NCI-H526 (cell line): Measurements from ENCODE around the gene SMYD2.
"Not testable (repeated sequence)": the region's sequence is repeated elsewhere in the genome, so short reads cannot be mapped to it uniquely, and the experiment has no call there.

Experiments
- DNase-seq, 2 experiments: peaks; one replicate each; lab custom pipeline; 2025; lab: John Stamatoyannopoulos, UW

Gene SMYD2

GRCh38 chr1:214271995-214272731, 8.8 kb upstream of the SMYD2 start:
- DNase-seq = no peak

GRCh38 chr1:214272964-214273533, 7.9 kb upstream of the SMYD2 start:
- no peak for DNase-seq

GRCh38 chr1:214275700-214276099, 5.3 kb upstream of the SMYD2 start:
- DNase-seq = not testable (repeated sequence)

GRCh38 chr1:214276786-214277185, 4.2 kb upstream of the SMYD2 start:
- no peak for DNase-seq

- no peak for DNase-seq
Measured at GRCh38 chr1:214277704-214278635, 3.0 kb upstream of the SMYD2 start.

- DNase-seq = peak; percentile 37 to 43
Measured at GRCh38 chr1:214280386-214281020, 456 bp upstream of the SMYD2 start.

- peak in 1 of 2 experiments; percentile 42 for DNase-seq
Measured at GRCh38 chr1:214281720-214282629, 1.0 kb downstream of the SMYD2 start.

GRCh38 chr1:214282630-214283242, 1.8 kb downstream of the SMYD2 start:
- DNase-seq = no peak

GRCh38 chr1:214285610-214286440, 4.9 kb downstream of the SMYD2 start:
- DNase-seq = no peak

- no peak for DNase-seq
Measured at GRCh38 chr1:214287884-214288283, 6.9 kb downstream of the SMYD2 start.

- no peak for DNase-seq
Measured at GRCh38 chr1:214289574-214290272, 8.8 kb downstream of the SMYD2 start.

GRCh38 chr1:214290424-214291037, 9.6 kb downstream of the SMYD2 start:
- DNase-seq = no peak

- no peak for DNase-seq
Measured at GRCh38 chr1:214292322-214292721, 11.4 kb downstream of the SMYD2 start.

GRCh38 chr1:214295934-214296333, 15.0 kb downstream of the SMYD2 start:
- DNase-seq = no peak

GRCh38 chr1:214296860-214297745, 16.1 kb downstream of the SMYD2 start:
- no peak for DNase-seq

- DNase-seq = no peak
Measured at GRCh38 chr1:214300149-214300780, 19.3 kb downstream of the SMYD2 start.

- no peak for DNase-seq
Measured at GRCh38 chr1:214301526-214301925, 20.6 kb downstream of the SMYD2 start.
